Suprapubic skin (tissue), 4 donors: Measurements from ENCODE around the gene TRAPPC8.

Experiments
- POLR2A ChIP-seq, 2 donors: fragments of 450-650 bp; IDR thresholded peaks; one replicate each; pipeline ENCODE4 v1.6.1; 2017; ENCODE audit warnings: antibody characterized with exemption in 2 of 2, mild to moderate bottlenecking in 2 of 2, moderate library complexity in 2 of 2
- POLR2AphosphoS5 ChIP-seq, 3 donors: sonication (generic); formaldehyde crosslinking; IDR thresholded peaks; one replicate each; pipeline ENCODE4 v1.6.1; 2017; ENCODE audit warnings: antibody characterized with exemption in 3 of 3
- TF ChIP-seq, protein P1 (sequence below), 2 donors: fragments of 200-600 bp in 1 of 2; fragments of 450-650 bp in 1 of 2; sonication (generic) in 1 of 2; IDR thresholded peaks; one replicate each; pipeline ENCODE4 v1.5.1; 2016 to 2019; ENCODE audit warnings: antibody characterized with exemption in 2 of 2, mild to moderate bottlenecking in 1 of 2, moderate library complexity in 1 of 2

DNA sequence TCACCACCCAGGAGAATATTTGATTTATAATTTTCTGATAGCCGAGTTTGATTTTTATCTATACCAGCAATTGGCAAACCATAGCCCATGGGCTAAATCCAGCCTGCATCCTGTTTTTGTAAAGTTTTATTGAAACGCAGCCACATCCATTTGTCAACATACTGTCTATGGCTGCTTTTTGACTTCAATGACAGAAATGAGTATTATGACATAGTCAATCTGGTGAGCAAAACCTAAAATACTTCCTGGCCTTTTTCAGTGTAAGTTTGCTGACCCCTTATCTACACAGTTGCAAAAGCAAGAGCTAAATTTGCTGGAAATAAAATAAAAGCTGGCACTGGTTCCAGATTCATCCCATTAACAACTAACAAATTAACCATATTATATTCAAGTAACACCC, 102.4 kb downstream of the TRAPPC8 start:
- TF ChIP-seq POLR2AphosphoS5 (IDR thresholded peaks at IDR 0.05) (no peak), POLR2A (IDR thresholded peaks at IDR 0.05) (no peak)
- TF ChIP-seq, protein P1, sequence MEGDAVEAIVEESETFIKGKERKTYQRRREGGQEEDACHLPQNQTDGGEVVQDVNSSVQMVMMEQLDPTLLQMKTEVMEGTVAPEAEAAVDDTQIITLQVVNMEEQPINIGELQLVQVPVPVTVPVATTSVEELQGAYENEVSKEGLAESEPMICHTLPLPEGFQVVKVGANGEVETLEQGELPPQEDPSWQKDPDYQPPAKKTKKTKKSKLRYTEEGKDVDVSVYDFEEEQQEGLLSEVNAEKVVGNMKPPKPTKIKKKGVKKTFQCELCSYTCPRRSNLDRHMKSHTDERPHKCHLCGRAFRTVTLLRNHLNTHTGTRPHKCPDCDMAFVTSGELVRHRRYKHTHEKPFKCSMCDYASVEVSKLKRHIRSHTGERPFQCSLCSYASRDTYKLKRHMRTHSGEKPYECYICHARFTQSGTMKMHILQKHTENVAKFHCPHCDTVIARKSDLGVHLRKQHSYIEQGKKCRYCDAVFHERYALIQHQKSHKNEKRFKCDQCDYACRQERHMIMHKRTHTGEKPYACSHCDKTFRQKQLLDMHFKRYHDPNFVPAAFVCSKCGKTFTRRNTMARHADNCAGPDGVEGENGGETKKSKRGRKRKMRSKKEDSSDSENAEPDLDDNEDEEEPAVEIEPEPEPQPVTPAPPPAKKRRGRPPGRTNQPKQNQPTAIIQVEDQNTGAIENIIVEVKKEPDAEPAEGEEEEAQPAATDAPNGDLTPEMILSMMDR (IDR thresholded peaks at IDR 0.05) = no peak
